HG02943 (cell line): ENCODE results near the gene FBXO27.
"Not testable (repeated sequence)": the region's sequence is repeated elsewhere in the genome, so short reads cannot be mapped to it uniquely, and the experiment has no call there.

Experiments
- ATAC-seq: cut with Tn5 transposase; IDR thresholded peaks from one replicate; pipeline ENCODE4 v1.9.1; 2021; ENCODE audit warnings: mild to moderate bottlenecking, low read depth, moderate library complexity; ENCODE audit not compliant: unreplicated experiment

The FBXO27 gene

GRCh38 chr19:38989614-38990013 lies 42.7 kb downstream of the FBXO27 start:
- ATAC-seq: not testable (repeated sequence)

- ATAC-seq: no peak
Observed at GRCh38 chr19:38989066-38989605, 43.2 kb downstream of the FBXO27 start.

GRCh38 chr19:38988627-38989026 lies 43.7 kb downstream of the FBXO27 start:
- not testable (repeated sequence) for ATAC-seq

GRCh38 chr19:38987745-38988144 lies 44.6 kb downstream of the FBXO27 start:
- not testable (repeated sequence) for ATAC-seq

- ATAC-seq: no peak
Observed at GRCh38 chr19:38985262-38985661, 47.1 kb downstream of the FBXO27 start.

GRCh38 chr19:38980583-38981374 lies 51.6 kb downstream of the FBXO27 start:
- no peak for ATAC-seq

GRCh38 chr19:38979812-38980211 lies 52.5 kb downstream of the FBXO27 start:
- no peak for ATAC-seq

- ATAC-seq: no peak
Observed at GRCh38 chr19:38978326-38978689, 54.0 kb downstream of the FBXO27 start.

GRCh38 chr19:38977445-38978325 lies 54.7 kb downstream of the FBXO27 start:
- no peak for ATAC-seq

- ATAC-seq: no peak
Observed at GRCh38 chr19:38975861-38976271, 56.5 kb downstream of the FBXO27 start.

GRCh38 chr19:38975214-38975860 lies 57.0 kb downstream of the FBXO27 start, which contains the start of gene FBXO17:
FBXO17 (minus strand) TSS chr19:38975742; CDS start chr19:38950319, 25,423 bp downstream.
- ATAC-seq: no peak

GRCh38 chr19:38974624-38975213 lies 57.6 kb downstream of the FBXO27 start:
- ATAC-seq: no peak
